GM18502 (cell line): ENCODE data around the gene PITRM1.

Experiments
- ATAC-seq: cut with Tn5 transposase; IDR thresholded peaks from one replicate; pipeline ENCODE4 v1.9.1; 2021; ENCODE audit warnings: mild to moderate bottlenecking; ENCODE audit not compliant: unreplicated experiment, poor library complexity

The PITRM1 gene

GRCh38 chr10:3125527-3126170 is 46.9 kb downstream of the PITRM1 start:
- ATAC-seq, result no peak

- ATAC-seq, result no peak
These were observed 48.0 kb downstream of the PITRM1 start for GRCh38 chr10:3124412-3125175.

GRCh38 chr10:3123571-3124411 is 48.8 kb downstream of the PITRM1 start:
- no peak for ATAC-seq

- ATAC-seq, result no peak
These were observed 49.9 kb downstream of the PITRM1 start for GRCh38 chr10:3122486-3123205.

GRCh38 chr10:3122034-3122433 is 50.5 kb downstream of the PITRM1 start:
- no peak for ATAC-seq

GRCh38 chr10:3119796-3120459 is 52.7 kb downstream of the PITRM1 start:
- ATAC-seq, result no peak

GRCh38 chr10:3118641-3119091 is 53.9 kb downstream of the PITRM1 start:
- no peak for ATAC-seq

- ATAC-seq, result no peak
These were observed 55.1 kb downstream of the PITRM1 start for GRCh38 chr10:3117486-3117885.

- ATAC-seq, result no peak
These were observed 56.0 kb downstream of the PITRM1 start for GRCh38 chr10:3116508-3117100.

- no peak for ATAC-seq
These were observed 56.9 kb downstream of the PITRM1 start for GRCh38 chr10:3115685-3116084.

- no peak for ATAC-seq
These were observed 59.2 kb downstream of the PITRM1 start for GRCh38 chr10:3113343-3113720.

- no peak for ATAC-seq
These were observed 60.9 kb downstream of the PITRM1 start for GRCh38 chr10:3111621-3112163.

- ATAC-seq, result no peak
These were observed 61.6 kb downstream of the PITRM1 start for GRCh38 chr10:3110782-3111620.

- no peak for ATAC-seq
These were observed 62.9 kb downstream of the PITRM1 start for GRCh38 chr10:3109633-3110032.

- no peak for ATAC-seq
These were observed 63.4 kb downstream of the PITRM1 start for GRCh38 chr10:3109196-3109595.

GRCh38 chr10:3108575-3109105 is 63.9 kb downstream of the PITRM1 start:
- no peak for ATAC-seq

GRCh38 chr10:3108033-3108432 is 64.5 kb downstream of the PITRM1 start:
- ATAC-seq, result no peak

GRCh38 chr10:3107426-3107961 is 65.1 kb downstream of the PITRM1 start:
- no peak for ATAC-seq
